Measurements from ENCODE around the gene CD86. TPM values are rescaled to one million over a fixed set of nuclear protein-coding genes. Genes with fewer than 3 reads are reported as not detected.

CD86 gene
- total and polyA plus RNA-seq, 2 donors from 2014 or later = 1.3 to 6.3 TPM

- H3K36me3 ChIP-seq (ENCODE audit: control insufficient read depth in 2 of 3, insufficient read depth in 3 of 3, low read length in 3 of 3) = no peaks in the 10 kb centered on the region
- H3K9ac ChIP-seq (ENCODE audit: low read length in 3 of 3) = no peak overlapping the region
- no peaks in the 10 kb centered on the region for H3K4me1 ChIP-seq (ENCODE audit: control insufficient read depth in 2 of 3, insufficient read depth in 2 of 3, low read depth in 1 of 3, low read length in 3 of 3)
- intact Hi-C loops (cut with DNase I) = no loop called here
- TF ChIP-seq CTCF (IDR thresholded peaks at IDR 0.05; ENCODE audit: borderline replicate concordance, extremely low read depth, insufficient read depth) = no peak
- DNase-seq (no peak), FAIRE-seq (no peak)
- H3K27me3 ChIP-seq (ENCODE audit: control insufficient read depth, insufficient read depth, low read length) = no peaks in the 10 kb centered on the region
- H3K27ac ChIP-seq (ENCODE audit: low read depth in 2 of 2, low read length in 2 of 2) = no peak overlapping the region
- no peak overlapping the region for H3K4me3 ChIP-seq (ENCODE audit: low read length in 3 of 3)
- peaks cover 0 to 8% (median 0%) of the 10 kb centered on the region in 3 donors for H3K9me3 ChIP-seq (ENCODE audit: control insufficient read depth in 2 of 3, insufficient read depth in 1 of 3, low read length in 3 of 3)
Measured at GRCh38 chr3:122169911-122170310, 114.7 kb downstream of the CD86 start.

Other genes starting within 250 kb of the CD86 start
- gene IQCB1, start 220.3 kb upstream of the CD86 start, total RNA-seq = 16.9 TPM
- 12.9 TPM for gene IQCB1, start 220.3 kb upstream of the CD86 start, polyA plus RNA-seq (ENCODE audit: insufficient read depth, low read depth, low replicate concordance)
- gene EAF2, start 220.2 kb upstream of the CD86 start, total RNA-seq = 13.9 TPM
- gene EAF2, start 220.2 kb upstream of the CD86 start, polyA plus RNA-seq (ENCODE audit: insufficient read depth, low read depth, low replicate concordance) = 43.6 TPM
- 21.8 TPM for gene SLC15A2, start 161.0 kb upstream of the CD86 start, total RNA-seq
- gene SLC15A2, start 161.0 kb upstream of the CD86 start, polyA plus RNA-seq (ENCODE audit: insufficient read depth, low read depth, low replicate concordance) = 9.0 TPM
- 17.7 TPM for gene ILDR1, start 33.1 kb upstream of the CD86 start, total RNA-seq
- 11.9 TPM for gene ILDR1, start 33.1 kb upstream of the CD86 start, polyA plus RNA-seq (ENCODE audit: insufficient read depth, low read depth, low replicate concordance)
- 72.8 TPM for gene CASR, start 128.3 kb downstream of the CD86 start, total RNA-seq
- 14.8 TPM for gene CASR, start 128.3 kb downstream of the CD86 start, polyA plus RNA-seq (ENCODE audit: insufficient read depth, low read depth, low replicate concordance)

Data from kidney (tissue), 14 donors.